Activated CD8-positive, alpha-beta memory T cell treated with anti-CD3 and anti-CD28 coated beads for 1 hour (primary cell): ENCODE measurements around the gene HTRA1.

ENCODE experiments used
- DNase-seq, 2 donors: peaks; one replicate each; pipeline ENCODE4 v3.0.0-alpha.2; 2020; ENCODE audit warnings: low read depth in 1 of 2; ENCODE audit errors: extremely low read depth in 1 of 2

HTRA1 gene

GRCh38 chr10:122514045-122514840 lies 52.9 kb downstream of the HTRA1 start:
- no peak for DNase-seq

GRCh38 chr10:122515022-122515424 lies 53.7 kb downstream of the HTRA1 start:
- no peak for DNase-seq

GRCh38 chr10:122515588-122516231 lies 54.4 kb downstream of the HTRA1 start:
- peak; percentile 32 to 40 for DNase-seq

- no peak for DNase-seq
Observed at GRCh38 chr10:122516734-122517133, 55.4 kb downstream of the HTRA1 start.

GRCh38 chr10:122519144-122519543 lies 57.8 kb downstream of the HTRA1 start:
- DNase-seq, result no peak

- no peak for DNase-seq
Observed at GRCh38 chr10:122519873-122520272, 58.5 kb downstream of the HTRA1 start.

GRCh38 chr10:122521011-122521410 lies 59.7 kb downstream of the HTRA1 start:
- DNase-seq, result no peak

- no peak for DNase-seq
Observed at GRCh38 chr10:122524811-122525210, 63.5 kb downstream of the HTRA1 start.

GRCh38 chr10:122525788-122526187 lies 64.4 kb downstream of the HTRA1 start:
- DNase-seq, result no peak

- no peak for DNase-seq
Observed at GRCh38 chr10:122526892-122527291, 65.5 kb downstream of the HTRA1 start.

GRCh38 chr10:122530177-122530576 lies 68.8 kb downstream of the HTRA1 start:
- DNase-seq, result no peak

- no peak for DNase-seq
Observed at GRCh38 chr10:122531261-122531660, 69.9 kb downstream of the HTRA1 start.

- no peak for DNase-seq
Observed at GRCh38 chr10:122531939-122532338, 70.6 kb downstream of the HTRA1 start.

GRCh38 chr10:122532601-122533296 lies 71.4 kb downstream of the HTRA1 start:
- no peak for DNase-seq

- no peak for DNase-seq
Observed at GRCh38 chr10:122537545-122537944, 76.2 kb downstream of the HTRA1 start.

GRCh38 chr10:122541541-122542002 lies 80.2 kb downstream of the HTRA1 start:
- no peak for DNase-seq

GRCh38 chr10:122543676-122544445 lies 82.5 kb downstream of the HTRA1 start:
- no peak for DNase-seq

- no peak for DNase-seq
Observed at GRCh38 chr10:122544493-122544892, 83.1 kb downstream of the HTRA1 start.

GRCh38 chr10:122546242-122546641 lies 84.9 kb downstream of the HTRA1 start:
- DNase-seq, result no peak

GRCh38 chr10:122548407-122549085 lies 87.2 kb downstream of the HTRA1 start:
- no peak for DNase-seq
